Measurements from ENCODE around the gene HEATR1.

DNA sequence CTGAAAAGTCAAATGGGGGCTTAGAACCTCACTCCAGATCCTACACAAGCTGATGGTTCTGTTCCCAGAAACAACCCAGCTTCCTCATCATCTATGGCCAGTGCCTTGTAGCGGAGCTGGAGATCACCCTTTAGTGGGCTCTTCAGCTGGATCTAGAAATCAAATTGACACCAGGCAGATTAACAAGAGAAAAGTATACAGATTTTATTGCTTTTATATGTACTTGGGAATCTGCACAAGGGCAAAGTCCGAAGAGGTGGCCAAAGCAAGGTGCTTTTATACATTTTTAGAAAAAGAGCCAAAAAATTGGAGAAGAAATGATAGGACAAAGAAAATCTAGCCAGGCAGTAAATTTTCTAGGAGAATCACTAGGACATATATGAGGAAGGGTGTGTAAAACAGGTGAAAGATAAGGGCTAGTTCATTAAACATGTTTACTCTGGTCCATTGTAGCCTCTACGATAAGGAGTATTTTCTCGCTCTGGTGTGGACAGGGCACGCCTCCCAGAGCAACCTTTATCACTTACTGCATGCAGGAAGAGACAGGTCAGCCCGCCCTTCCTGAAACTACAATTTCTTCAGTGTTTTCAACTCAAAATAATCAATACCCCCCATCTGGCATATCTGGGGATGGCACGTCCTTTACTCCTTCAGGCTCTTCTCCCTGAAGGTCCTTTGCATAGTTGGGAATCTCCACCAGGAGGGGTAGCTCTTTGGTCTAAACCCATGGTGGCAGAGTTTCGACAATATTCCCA, 94.5 kb downstream of the HEATR1 start:
- TF ChIP-seq CTCF (IDR thresholded peaks at IDR 0.05 in 2 of 3, conservative IDR thresholded peaks at IDR 0.05 in 1 of 3; ENCODE audit: borderline replicate concordance in 1 of 3, insufficient read depth in 1 of 3, low read depth in 2 of 3, low read length in 2 of 3) = peak in 2 of 3 experiments; percentile 20 to 32; a peak in 2 of 6 replicates
- TF ChIP-seq JUND (IDR thresholded peaks at IDR 0.05) = no peak
- TF ChIP-seq ATF3 (IDR thresholded peaks at IDR 0.05) = no peak
- TF ChIP-seq, protein P1, sequence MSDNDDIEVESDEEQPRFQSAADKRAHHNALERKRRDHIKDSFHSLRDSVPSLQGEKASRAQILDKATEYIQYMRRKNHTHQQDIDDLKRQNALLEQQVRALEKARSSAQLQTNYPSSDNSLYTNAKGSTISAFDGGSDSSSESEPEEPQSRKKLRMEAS (IDR thresholded peaks at IDR 0.05) = no peak
- no peak for TF ChIP-seq EZH2 (IDR thresholded peaks at IDR 0.05)
- no peak for TF ChIP-seq REST (IDR thresholded peaks at IDR 0.05; ENCODE audit: low read depth)
- TF ChIP-seq TCF7L2 (IDR thresholded peaks at IDR 0.05; ENCODE audit: borderline replicate concordance, extremely low read depth, insufficient read depth, insufficient read length) = no peak
- no peak for TF ChIP-seq POLR2A (IDR thresholded peaks at IDR 0.05; ENCODE audit: borderline replicate concordance, extremely low read depth, insufficient read depth, insufficient read length)
- TF ChIP-seq SRF (IDR thresholded peaks at IDR 0.05; ENCODE audit: low read depth) = no peak
- TF ChIP-seq POLR2AphosphoS5 (IDR thresholded peaks at IDR 0.05; ENCODE audit: low read depth, low read length) = no peak
- no peak for TF ChIP-seq YY1 (IDR thresholded peaks at IDR 0.05; ENCODE audit: extremely low read depth, insufficient replicate concordance, low read depth, low read length)

Measured in HCT116 (cell line).